Measurements from ENCODE around the gene WDR48. TPM values are rescaled to one million over a fixed set of nuclear protein-coding genes. Genes with fewer than 3 reads are reported as not detected.

The WDR48 gene
- total RNA-seq, 2 experiments from 2014 or later: 81.2 to 88.6 TPM

DNA sequence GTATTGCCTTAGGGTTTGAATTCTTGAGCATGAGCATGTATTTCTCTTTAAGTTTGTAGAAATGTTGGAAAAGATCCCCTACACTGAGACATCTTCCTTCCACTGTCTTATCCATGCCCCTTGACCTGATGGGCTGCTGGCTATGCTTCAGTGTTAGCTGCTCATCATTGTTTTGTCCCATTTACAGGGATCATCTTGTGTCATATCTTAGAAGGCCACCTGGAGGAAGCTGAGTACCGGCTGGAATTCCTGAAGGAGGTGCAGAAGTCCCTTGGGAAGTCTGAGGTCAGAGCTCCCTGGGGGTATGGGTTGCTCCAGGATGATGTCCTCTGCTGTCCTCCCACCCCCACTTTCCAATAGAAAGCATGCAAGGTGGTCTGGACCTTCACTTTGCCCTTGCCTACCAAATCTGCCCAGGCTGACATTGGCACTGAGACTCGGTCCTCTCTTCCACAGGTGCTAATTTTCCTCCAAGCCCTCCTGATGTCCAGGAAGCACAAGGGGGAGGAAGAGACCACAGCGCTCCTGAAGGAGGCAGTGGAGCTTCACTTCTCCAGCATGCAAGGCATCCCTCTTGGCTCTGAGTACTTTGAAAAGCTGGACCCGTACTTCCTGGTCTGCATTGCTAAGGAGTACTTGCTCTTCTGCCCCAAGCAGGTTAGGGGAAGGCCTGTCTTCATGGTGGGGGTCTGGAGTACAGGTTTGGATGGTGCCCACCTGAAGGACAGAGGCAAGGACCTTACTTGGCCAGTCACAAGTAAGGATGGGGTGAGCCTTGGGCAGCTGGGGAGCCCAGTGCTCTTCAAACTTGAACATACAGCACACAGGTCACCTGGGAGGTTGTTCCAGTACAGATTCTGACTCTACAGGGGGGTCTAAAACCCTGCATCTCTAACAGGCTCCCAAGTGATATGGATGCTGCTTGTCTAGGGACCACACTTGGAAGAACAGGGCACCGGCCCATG is 73.3 kb downstream of the WDR48 start:
- peaks cover 20% of the 10 kb centered on the region for H3K4me1 ChIP-seq (ENCODE audit: insufficient read depth, low read length)
- Mint-ChIP-seq H3K9me3 (no peaks in the 10 kb centered on the region), H3K4me3 (no peak overlapping the region), H3K4me1 (ENCODE audit: low read depth) (peaks cover 21% of the 10 kb centered on the region), H3K36me3 (ENCODE audit: low read depth) (no peaks in the 10 kb centered on the region), H3K27ac (no peak overlapping the region), H3K27me3 (no peaks in the 10 kb centered on the region)
- no peaks in the 10 kb centered on the region for H3K27me3 ChIP-seq (ENCODE audit: control insufficient read depth in 1 of 2, insufficient read depth in 2 of 2, low read length in 2 of 2)
- no peak overlapping the region for H3K27ac ChIP-seq (ENCODE audit: low read depth in 1 of 2, low read length in 2 of 2)
- intact Hi-C loops (cut with DNase I, micrococcal nuclease): loop anchor here in 1 of 2 experiments (5.0 kb wide), 1 partner anchor 67 kb away; the partner anchor contains the start of gene XIRP1
- H3K36me3 ChIP-seq (ENCODE audit: insufficient read depth, low read length): no peaks in the 10 kb centered on the region
- TF ChIP-seq, protein P1, sequence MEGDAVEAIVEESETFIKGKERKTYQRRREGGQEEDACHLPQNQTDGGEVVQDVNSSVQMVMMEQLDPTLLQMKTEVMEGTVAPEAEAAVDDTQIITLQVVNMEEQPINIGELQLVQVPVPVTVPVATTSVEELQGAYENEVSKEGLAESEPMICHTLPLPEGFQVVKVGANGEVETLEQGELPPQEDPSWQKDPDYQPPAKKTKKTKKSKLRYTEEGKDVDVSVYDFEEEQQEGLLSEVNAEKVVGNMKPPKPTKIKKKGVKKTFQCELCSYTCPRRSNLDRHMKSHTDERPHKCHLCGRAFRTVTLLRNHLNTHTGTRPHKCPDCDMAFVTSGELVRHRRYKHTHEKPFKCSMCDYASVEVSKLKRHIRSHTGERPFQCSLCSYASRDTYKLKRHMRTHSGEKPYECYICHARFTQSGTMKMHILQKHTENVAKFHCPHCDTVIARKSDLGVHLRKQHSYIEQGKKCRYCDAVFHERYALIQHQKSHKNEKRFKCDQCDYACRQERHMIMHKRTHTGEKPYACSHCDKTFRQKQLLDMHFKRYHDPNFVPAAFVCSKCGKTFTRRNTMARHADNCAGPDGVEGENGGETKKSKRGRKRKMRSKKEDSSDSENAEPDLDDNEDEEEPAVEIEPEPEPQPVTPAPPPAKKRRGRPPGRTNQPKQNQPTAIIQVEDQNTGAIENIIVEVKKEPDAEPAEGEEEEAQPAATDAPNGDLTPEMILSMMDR (IDR thresholded peaks at IDR 0.05): no peak
- ATAC-seq (ENCODE audit: poor library complexity) (no peak), DNase-seq (peak in 2 of 14 experiments; percentile 9 to 19)
- no peak overlapping the region for H3K4me3 ChIP-seq (ENCODE audit: low read length)
- H3K9me3 ChIP-seq (ENCODE audit: control insufficient read depth in 1 of 2, insufficient read depth in 1 of 2, low read length in 2 of 2): no peaks in the 10 kb centered on the region
- ChIA-PET POLR2A (interaction anchor here (1.7 kb wide), 1 partner anchor 25 kb away, joined by 4 read pairs; no protein-coding TSS in a partner anchor), CTCF (interaction anchor here (1.2 to 6.1 kb wide), 4 partner anchors 22 to 604 kb away, joined by 3 to 68 read pairs (median 4); no protein-coding TSS in a partner anchor)

DNA sequence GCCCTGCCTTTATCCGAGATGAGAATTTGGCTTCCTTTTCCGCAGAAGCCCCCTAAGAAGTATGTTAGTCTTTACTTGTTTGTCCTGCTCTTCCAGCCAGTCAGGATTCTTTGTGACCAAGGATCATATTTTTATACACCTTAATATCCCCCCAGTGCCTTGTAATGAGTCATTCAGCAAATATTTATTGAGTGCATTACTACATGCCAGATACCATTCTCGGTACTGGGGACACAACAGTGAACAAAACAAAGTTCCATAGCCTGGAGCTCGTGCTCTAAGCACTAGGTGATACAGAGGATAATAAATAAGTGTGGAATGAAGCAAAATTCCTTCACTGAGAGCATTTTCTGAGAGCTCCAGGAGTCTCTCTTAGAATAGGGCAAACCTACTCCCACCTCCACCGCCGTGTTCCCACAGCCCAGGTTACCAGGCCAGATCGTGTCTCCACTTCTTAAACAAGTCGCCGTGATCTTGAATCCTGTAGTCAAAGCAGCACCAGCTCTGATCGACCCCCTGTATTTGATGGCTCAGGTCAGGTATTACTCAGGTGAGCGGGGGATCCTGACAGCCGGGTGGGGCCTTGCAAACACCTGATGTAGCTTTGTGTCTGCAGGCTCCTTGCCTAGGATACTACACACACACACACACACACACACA is 74.2 kb downstream of the WDR48 start:
- ATAC-seq (ENCODE audit: poor library complexity) (no peak), DNase-seq (peak in 1 of 14 experiments; percentile 29)
- POLR2A ChIA-PET: interaction anchor here (1.1 to 2.7 kb wide), 4 partner anchors 21 to 166 kb away, joined by 4 to 11 read pairs (median 6); no protein-coding TSS in a partner anchor
- no peaks in the 10 kb centered on the region for H3K27me3 Mint-ChIP-seq
- intact Hi-C loops (cut with DNase I, micrococcal nuclease): loop anchor here (1.0 to 5.0 kb wide), 3 partner anchors 25 to 162 kb away; partner anchors contain the start of gene XIRP1 (in 1 of the 2)
- peaks cover 20% of the 10 kb centered on the region for H3K4me1 ChIP-seq (ENCODE audit: insufficient read depth, low read length)
- no peak overlapping the region for H3K4me3 Mint-ChIP-seq
- peak overlapping the region; percentile 3 for H3K27ac Mint-ChIP-seq
- CTCF ChIA-PET: interaction anchor here (1.3 to 6.1 kb wide), 4 partner anchors 17 to 252 kb away, joined by 3 to 68 read pairs (median 6); partner anchors contain the start of genes GORASP1 and TTC21A
- no peaks in the 10 kb centered on the region for H3K27me3 ChIP-seq (ENCODE audit: control insufficient read depth in 1 of 2, insufficient read depth in 2 of 2, low read length in 2 of 2)
- H3K36me3 Mint-ChIP-seq (ENCODE audit: low read depth): no peaks in the 10 kb centered on the region
- peaks cover 25% of the 10 kb centered on the region for H3K4me1 Mint-ChIP-seq (ENCODE audit: low read depth)
- no peak overlapping the region for H3K27ac ChIP-seq (ENCODE audit: low read depth in 1 of 2, low read length in 2 of 2)
- no peaks in the 10 kb centered on the region for H3K36me3 ChIP-seq (ENCODE audit: insufficient read depth, low read length)
- no peaks in the 10 kb centered on the region for H3K9me3 Mint-ChIP-seq
- no peak overlapping the region for H3K4me3 ChIP-seq (ENCODE audit: low read length)
- H3K9me3 ChIP-seq (ENCODE audit: control insufficient read depth in 1 of 2, insufficient read depth in 1 of 2, low read length in 2 of 2): no peaks in the 10 kb centered on the region
- TF ChIP-seq, protein P1 (IDR thresholded peaks at IDR 0.05): no peak

DNA sequence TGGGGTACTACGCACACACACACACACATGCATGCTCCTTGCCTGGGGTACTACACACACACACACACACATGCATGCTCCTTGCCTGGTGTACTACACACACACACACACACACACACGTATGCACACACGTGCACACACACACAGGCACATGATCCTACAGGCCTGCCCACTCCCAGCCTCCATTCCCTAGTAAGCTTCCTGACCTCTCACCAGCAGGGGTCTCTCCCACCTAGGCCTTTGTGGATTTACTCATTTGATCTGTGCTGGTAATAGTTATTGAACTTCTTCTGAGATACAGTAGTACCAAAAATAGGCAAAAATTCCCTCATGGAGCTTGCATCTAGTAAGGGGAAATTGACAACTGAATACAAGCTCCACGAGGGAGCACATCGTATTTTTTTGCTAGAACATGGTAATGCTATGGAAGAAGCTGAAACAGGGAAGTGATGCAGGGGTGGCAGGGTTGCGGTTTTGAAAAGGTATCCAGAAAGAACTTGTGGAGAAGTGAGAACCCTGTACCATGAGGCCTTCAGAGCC is 74.8 kb downstream of the WDR48 start:
- Histone ChIP-seq H3K9me3 (ENCODE audit: control insufficient read depth in 1 of 2, insufficient read depth in 1 of 2, low read length in 2 of 2) (no peaks in the 10 kb centered on the region), H3K36me3 (ENCODE audit: insufficient read depth, low read length) (no peaks in the 10 kb centered on the region), H3K4me3 (ENCODE audit: low read length) (no peak overlapping the region), H3K27ac (ENCODE audit: low read depth in 1 of 2, low read length in 2 of 2) (no peak overlapping the region), H3K4me1 (ENCODE audit: insufficient read depth, low read length) (peaks cover 20% of the 10 kb centered on the region), H3K27me3 (ENCODE audit: control insufficient read depth in 1 of 2, insufficient read depth in 2 of 2, low read length in 2 of 2) (no peaks in the 10 kb centered on the region)
- POLR2A ChIA-PET: interaction anchor here (1.1 to 2.7 kb wide), 4 partner anchors 21 to 165 kb away, joined by 4 to 11 read pairs (median 6); no protein-coding TSS in a partner anchor
- Mint-ChIP-seq H3K27ac (peak overlapping the region; percentile 3), H3K9me3 (no peaks in the 10 kb centered on the region), H3K4me1 (ENCODE audit: low read depth) (peaks cover 29% of the 10 kb centered on the region), H3K36me3 (ENCODE audit: low read depth) (no peaks in the 10 kb centered on the region), H3K4me3 (no peak overlapping the region), H3K27me3 (no peaks in the 10 kb centered on the region)
- peak; percentile 75 for ATAC-seq (ENCODE audit: poor library complexity)
- CTCF ChIA-PET: interaction anchor here (0.7 to 6.1 kb wide), 5 partner anchors 18 to 251 kb away, joined by 3 to 68 read pairs (median 3); partner anchors contain the start of genes GORASP1 and TTC21A
- intact Hi-C loops (cut with DNase I, micrococcal nuclease): loop anchor here (1.0 to 5.0 kb wide), 3 partner anchors 24 to 162 kb away; partner anchors contain the start of gene XIRP1 (in 1 of the 2)
- TF ChIP-seq, protein P1 (IDR thresholded peaks at IDR 0.05): peak; percentile 45
- peak in 11 of 14 experiments; percentile 24 to 72 (median 45) for DNase-seq

Data from CD4-positive, alpha-beta T cell (primary cell).